ENCODE measurements around the gene CREB5.

GRCh38 chr7:28528899-28529298 is 116.6 kb downstream of the CREB5 start:
- TF ChIP-seq CTCF (conservative IDR thresholded peaks at IDR 0.05; ENCODE audit: low read depth, low read length) (no peak), EZH2phosphoT487 (IDR thresholded peaks at IDR 0.05; ENCODE audit: borderline replicate concordance, low read length) (no peak), EZH2 (IDR thresholded peaks at IDR 0.05; ENCODE audit: low read length, unreplicated experiment) (no peak)

All from PC-3 (cell line).